Measurements from ENCODE around the gene FASN.

GRCh38 chr17:82059272-82060000 is 38.6 kb downstream of the FASN start:
- TF ChIP-seq CTCF (IDR thresholded peaks at IDR 0.05) (no peak), POLR2A (IDR thresholded peaks at IDR 0.05) (no peak)

Measured in body of pancreas (tissue), 4 donors.